Stromal cell of bone marrow (primary cell): Measurements from ENCODE around the gene THAP7.

Source experiments
- DNase-seq: peaks from one replicate; pipeline ENCODE4 v3.0.0-alpha.2; 2012; ENCODE audit warnings: low read depth

The THAP7 gene

DNA sequence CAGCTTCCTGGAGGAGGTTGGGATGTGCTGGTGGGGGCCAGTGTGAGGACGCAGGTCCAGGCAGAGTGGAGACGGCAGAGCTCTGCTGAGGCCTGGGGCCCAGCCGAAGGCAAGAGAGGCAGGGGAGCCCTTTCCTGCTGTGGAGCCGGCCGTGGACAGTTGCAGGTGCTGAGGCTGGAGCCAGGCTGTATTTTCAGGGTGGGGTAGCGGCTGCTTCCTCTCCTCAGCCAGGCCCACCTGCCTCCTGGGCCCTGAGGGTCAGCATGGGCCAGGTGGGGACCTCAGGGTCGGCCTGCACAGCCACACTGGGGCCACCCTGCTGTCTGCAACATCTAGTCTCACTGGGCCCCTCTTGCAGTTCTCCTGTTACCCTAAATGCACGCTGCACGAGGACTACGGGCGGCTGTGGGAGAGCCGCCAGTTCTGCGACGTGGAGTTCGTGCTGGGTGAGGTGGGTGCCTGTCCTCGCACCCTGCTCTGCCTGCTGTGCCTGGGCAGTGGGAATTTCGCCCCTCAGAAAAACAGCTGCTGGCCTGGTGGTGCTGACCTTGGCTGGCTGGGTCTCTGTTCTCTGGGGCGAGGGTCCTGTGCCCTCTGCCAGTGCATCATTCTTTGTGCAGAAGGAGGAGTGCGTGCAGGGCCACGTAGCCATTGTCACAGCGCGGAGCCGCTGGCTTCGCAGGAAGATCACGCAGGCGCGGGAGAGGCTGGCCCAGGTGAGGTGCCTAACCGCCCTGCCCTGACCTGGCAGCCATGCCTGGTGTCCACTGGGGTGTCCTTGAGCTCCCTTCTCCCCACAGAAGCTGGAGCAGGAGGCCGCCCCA lies 8.4 kb downstream of the THAP7 start:
- DNase-seq: no peak

DNA sequence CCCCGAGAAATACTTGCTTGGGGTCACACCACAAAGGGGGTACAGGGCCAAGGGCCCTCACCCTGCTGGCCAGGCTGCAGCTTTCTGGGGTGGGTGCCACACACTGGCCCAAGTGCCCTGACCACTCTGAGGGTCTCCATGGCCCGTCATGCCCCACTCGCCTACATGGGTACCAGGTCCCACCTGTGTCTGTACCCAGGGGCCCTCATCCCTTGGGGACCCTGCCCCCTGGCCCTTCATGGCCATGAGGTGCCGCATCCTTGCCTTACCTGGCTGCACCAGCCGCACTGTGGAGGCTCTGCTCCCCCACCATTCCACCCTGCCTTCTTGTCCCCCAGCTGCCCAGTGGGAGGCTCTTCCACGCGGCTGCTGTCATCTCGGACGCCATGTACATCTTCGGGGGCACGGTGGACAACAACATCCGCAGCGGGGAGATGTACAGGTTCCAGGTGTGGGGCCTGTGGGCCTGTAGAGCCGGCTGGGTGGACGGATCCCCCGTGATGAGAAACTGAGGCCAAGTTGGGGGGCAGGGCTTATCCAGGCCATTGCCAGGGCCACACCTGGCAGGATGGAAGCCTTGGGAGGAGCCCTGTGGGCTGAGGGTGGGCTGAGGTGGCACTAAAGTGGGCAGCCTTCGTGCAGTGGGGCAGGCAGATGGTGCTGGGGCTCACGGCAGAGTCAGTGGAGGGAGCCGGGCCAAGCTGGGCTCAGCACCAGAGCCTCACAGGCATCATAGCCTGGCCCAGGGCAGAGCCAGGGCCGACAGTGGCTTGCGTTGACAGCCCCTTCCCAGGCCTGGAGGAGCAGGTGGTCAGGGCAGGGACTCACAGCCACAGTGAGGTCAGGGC lies 9.2 kb downstream of the THAP7 start:
- DNase-seq: no peak

DNA sequence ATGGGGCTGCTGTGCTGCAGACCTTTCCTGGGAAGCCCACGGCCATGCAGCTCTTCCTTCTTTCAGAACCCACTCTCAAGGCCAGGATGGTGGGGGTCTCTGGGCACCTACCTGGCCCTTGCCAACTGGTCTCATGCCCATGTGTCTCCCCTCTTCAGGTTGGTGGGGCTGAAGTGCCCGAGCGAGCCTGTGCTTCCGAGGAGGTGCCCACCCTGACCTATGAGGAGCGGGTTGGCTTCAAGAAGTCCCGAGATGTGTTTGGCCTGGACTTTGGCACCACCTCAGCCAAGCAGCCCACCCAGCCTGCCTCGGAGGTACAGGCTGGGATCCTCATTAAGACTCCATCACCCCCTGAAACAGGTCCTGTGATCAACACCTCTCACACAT lies 9.9 kb downstream of the THAP7 start:
- no peak for DNase-seq

DNA sequence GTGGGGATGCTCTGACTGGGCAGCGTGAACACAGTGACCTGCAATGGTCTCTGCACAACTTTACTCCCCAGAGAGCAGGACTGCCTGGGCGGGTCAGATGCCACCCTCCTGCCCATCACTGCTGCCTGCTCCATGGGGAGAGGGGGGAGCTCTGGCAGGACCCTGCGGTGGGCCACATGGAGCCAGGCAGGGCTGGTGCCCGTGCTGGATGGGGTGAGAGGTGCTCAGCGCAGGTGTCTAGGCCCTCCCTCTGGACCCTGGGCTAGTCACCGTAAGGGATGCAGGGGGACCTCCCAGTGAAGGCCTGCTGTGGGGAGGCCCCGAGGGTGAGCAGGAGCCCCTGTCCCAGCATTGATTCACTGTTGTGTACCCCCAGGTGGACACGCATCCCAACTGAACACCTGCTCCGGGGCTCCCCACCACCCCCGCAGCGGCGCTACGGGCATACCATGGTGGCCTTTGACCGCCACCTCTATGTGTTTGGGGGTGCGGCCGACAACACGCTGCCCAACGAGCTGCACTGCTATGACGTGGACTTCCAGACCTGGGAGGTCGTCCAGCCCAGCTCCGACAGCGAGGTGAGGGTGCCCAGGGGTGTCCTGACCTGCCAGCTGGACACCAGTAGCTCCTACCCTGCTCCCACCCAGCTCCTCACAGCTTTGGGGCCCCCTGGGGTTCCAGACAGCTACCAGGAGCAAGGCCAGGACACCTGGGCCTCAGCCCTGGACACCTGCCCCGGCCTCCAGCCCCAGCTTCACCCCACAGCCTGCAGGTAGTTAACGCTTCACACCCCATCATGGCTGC lies 10.5 kb downstream of the THAP7 start:
- DNase-seq: no peak

DNA sequence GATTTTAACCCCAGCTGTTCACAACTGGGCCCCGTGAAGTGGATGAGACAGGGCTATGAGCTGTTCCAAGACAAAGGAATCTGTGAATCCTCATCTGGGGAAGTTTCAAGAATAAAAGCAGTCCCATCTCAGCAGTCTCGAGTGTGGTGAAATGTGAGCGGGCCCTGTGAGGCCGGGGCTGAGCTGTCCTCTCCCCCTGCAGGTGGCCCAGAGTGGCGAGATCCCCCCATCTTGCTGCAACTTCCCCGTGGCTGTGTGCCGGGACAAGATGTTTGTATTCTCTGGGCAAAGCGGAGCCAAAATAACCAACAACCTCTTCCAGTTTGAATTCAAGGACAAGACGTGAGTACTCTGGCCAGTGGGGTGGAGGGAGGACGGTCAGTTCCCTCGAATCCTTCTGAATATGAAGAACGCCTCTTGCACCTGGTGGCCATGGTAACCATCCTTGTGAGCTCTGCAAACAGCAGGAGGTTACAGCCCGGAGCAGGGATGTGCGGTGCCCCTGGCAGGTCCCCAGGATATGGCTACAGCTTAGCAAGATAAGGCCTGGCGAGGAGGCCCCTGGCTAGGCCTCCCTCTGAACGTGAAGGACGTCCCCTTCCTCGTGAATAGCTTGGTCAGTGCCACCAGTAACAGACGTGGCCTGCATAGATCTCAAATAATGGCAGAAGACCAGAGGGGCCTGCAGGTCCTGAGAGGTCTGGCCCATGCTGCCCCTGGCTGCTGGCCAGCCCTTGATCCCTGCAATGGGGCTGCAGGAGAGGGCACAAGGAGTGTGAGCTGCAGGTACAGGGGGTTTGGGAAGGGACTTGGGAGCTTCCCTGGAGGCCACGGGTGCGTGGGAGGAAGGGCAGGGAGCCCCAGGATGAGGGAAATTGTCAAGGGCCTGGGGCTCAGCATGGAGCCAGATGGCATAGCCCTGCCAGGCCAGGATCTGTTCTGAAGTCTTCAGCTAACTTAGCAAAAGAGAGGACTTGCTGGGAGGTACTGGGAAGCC lies 11.4 kb downstream of the THAP7 start:
- no peak for DNase-seq

DNA sequence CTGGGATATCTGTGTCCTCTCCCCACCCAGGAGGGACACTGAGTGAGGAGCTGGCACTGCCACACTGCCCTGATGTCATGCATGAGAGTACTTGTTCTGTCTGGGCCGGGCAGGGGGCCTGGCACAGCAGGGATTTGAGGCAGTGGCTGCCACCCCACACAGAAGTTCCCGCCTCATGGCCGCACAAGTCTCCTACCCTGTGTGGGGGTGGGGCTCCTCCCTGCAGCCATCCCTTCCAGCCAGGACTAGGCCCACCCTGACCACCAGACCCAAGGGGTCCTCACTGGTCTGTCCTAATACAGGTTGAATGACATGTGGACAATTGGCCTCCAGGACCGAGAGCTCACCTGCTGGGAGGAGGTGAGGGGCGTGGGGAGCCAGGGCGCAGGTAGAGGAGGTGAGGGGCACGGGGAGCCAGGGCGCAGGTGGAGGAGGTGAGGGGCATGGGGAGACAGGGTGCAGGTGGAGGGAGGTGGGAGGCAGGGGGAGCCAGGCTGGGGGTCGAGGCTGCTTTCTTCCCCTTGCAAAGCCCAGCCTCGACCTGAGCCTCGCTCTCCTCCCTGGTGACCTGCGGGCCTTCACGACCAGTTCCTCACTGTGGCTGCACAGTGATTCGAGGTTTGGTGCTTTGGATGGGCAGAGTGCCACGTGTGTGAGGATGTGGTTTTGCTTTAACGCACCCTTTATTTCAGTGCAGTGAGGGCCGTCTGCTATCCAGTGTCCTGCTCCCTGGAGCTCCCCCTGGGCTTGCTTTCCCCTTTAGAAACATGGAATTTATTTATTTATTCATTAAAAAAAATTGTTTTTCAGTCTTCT lies 12.4 kb downstream of the THAP7 start:
- DNase-seq: no peak

DNA sequence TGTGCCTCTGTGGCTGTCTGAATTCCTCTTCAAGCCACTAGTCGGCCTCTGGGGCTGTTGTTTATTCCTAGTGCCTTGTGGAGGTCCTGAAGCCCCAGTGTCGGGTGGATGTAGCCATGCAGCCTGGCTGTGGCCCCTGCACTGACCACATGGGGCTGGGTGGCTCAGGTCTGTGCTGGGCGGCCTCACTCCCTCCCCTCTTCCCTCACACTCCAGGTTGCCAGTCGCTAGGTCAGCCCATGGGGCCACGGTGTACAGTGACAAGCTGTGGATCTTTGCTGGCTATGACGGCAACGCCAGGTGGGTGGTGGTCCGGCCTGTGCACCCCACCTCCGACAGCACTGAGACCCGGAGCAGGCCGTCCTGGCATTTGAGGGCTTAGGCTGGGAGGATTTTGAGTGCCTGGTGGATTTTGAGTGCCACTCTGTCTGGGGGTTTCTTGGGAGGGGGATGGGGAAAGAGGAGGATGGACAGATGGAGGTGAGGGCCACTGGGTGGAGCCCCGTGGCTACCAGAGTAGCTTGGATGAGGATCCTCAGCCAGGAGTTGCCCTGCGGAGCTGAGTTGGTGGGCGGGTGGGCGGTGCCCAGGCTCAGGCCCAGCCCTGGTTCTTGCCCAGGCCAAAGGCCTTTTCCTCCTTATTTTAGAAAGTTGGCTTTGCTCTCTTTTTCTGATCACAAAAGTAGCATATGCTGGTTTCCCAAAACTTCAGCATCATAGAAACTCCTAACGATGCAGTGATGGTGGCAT lies 13.2 kb downstream of the THAP7 start:
- DNase-seq: no peak

DNA sequence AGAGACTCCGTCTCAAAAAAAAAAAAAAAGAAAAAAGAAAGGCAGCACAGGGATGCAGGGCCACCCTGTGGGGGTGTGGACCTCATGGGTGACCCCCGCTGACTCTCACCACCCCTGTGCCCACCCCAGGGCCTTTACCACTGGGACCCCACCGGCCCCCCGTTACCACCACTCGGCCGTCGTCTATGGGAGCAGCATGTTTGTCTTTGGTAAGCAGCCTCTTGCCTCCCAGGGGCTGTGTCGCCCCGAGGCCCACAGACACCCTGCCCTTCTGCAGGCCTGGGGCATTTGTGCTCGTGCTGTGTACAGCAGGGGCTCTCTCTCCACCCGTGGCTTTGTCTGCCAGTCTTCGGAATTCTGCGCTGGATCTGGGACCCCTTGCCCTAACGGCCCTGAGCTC lies 14.5 kb downstream of the THAP7 start:
- DNase-seq: no peak

DNA sequence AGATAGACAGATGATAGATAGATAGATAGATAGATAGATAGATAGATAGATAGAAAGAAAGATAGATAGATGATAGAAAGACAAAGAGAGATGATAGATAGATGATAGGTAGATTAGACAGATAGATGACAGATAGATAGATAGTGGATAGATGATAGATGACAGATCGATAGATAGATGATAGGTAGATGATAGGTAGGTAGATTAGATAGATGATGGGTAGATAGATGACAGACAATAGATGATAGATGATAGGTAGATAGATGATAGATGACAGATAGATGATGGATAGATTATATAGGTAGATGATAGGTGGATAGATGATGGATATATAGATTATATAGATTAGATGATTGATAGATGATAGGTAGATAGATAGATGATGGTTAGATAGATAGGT lies 15.6 kb downstream of the THAP7 start:
- DNase-seq: no peak

DNA sequence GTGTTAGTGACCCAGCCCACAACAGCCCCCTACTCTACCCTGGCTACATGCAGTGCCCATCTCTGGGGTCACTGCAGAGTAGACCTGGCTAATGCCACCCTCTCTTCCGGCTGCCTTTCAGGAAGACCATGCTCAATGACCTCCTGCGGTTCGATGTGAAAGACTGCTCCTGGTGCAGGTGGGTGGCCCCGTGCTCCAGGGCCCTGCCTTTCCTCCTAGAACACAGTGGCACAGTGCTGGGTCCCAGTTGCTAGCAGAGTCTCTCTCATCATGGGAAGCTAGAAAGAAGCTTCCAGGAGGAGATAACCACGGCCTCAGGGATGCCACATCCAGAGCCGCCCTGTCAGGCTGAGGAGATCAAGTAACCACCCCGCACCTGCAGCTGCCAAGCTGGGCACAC lies 16.2 kb downstream of the THAP7 start:
- DNase-seq: no peak

DNA sequence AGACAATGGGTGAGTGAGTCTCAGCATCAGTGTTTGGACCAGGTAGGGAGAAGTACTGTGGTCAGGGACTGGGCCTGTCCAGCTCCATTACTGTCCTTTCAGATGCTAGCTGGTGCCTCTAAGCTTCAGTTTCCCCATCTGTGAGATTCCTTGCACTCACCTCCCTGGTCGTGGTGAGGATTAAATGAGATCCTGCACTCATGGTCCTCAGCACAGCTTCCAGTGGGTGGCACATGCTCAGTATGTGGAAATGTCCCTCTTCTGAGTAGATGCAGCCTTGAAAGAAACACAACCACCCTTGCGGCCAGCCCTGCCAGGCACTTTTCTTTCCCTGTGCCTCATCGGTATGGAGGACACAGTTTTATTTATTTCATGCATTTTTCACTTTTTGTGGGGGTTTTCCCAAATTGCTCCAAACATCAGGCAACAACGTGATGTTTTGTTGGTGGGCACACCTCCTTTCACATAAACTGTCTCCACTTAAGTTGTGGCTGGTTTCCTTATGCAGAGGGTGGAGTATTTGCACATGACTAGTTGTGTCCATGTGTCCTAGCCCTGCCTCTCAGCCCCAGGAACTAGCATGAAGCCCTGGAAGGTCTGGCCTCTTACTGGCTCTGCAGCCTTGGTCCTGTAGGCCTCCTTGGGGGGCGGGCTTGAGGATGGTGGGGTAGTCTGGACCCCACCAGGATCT lies 18.7 kb downstream of the THAP7 start:
- DNase-seq: no peak

DNA sequence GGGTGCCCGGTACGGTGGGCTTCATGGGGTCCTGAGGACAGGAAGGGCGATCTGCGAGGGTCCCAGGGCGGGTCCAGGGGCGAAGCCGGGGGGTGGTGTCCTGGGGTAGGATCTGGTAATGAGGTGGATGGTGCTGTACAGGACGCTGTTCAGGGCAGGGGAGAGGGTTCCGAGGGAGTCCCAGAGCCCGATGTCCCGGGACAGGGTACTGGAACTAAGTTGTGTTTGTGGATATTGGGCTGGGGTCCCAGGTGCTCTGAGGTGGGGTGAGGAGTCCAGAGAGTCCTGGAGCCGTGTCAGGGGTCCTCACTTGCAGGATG lies 19.4 kb downstream of the THAP7 start:
- DNase-seq: no peak

DNA sequence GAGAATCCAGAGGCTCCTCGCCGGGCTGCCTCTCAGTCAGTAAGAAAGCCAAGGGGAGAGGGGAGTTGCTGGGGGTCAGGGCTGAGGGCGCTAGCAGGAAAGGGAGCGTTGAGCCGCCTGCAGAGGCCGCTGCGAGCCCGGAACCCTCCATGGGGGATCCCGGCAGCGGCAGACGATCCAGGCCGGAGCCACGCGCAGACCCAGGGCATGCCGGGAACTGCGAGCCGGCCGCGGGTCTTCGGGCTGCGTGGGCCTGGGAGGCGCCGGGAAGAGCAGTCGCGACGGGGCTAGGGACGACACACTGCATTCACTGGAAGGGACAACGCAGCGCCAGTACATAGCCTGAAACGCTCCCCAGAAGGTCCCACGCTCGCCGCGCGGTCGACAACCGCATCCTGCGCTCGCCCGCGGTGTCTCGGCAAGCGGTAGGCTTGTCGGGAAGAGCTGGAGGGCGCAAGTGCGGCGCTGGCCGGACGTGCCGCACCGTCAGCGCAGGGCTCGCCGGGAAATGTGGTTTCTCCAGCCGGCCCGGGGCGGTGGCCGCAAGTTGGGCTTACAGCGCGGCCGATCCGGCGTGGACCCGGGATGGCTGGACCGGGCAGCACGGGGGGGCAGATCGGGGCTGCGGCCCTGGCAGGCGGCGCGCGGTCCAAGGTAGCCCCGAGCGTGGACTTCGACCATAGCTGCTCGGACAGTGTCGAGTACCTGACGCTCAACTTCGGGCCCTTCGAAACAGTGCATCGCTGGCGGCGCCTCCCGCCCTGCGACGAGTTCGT lies 19.9 kb downstream of the THAP7 start, which contains the start of gene LZTR1:
Gene LZTR1, plus strand, starts transcription at position 511 of the 776 bp plus-strand sequence. Its CDS starts 75 bp downstream, at position 586.
- DNase-seq: peak; percentile 72

DNA sequence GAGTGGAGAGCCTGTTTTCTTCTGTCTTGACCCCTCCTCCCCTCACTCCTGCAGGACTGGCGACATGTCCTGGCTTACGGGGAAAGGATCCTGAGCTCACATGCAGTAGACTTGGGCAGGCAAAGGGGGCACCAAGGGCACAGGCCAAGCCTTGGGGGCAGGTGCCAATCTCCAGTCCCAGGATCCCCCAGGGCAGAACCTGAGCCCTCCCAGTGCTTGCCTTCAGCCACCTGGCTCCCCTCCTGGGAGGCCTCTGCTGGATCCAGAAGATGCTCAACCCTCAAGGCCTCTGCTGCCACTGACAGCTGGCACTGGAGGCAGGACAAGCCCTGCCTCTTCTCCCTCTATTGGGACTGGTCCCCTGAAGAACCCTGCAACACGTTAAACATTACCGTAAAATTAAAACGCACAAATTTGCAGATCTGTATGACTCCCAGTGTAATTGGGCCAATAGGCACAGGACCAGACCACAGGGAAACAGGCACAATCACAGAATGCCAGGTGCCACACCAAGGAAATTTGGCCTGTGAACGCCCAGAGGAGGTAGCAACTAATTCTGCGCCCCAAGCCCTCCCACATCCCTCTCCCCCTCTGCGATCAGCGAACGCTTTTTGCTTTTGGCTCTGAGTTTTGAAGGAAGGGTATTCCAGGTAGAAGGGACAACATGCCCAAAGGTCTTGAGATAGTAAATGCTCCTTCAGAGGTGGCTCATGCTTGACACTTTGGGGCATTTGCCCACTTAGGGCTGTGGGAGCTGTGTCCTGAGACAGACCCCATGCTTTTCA lies 20.8 kb downstream of the THAP7 start:
- DNase-seq: no peak

DNA sequence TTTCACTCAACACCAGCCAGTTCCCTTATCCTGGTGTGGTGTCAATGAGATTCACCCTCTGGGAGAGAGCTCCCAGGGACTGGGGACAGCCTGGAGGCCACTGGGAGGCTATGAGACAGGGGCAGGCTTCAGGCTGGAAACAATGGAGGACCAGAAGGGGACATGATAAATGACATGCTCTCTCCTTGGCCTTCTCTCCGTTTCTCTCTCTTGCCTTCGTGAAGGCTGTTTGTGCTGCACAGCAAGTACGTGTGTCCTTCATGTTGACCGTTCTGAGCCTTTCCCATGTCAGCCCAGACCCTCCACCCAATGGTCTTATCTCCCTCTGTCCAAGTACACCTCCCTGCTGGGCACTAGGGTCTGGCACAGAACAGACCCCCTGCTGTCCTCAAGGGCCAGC lies 21.4 kb downstream of the THAP7 start:
- DNase-seq: no peak

DNA sequence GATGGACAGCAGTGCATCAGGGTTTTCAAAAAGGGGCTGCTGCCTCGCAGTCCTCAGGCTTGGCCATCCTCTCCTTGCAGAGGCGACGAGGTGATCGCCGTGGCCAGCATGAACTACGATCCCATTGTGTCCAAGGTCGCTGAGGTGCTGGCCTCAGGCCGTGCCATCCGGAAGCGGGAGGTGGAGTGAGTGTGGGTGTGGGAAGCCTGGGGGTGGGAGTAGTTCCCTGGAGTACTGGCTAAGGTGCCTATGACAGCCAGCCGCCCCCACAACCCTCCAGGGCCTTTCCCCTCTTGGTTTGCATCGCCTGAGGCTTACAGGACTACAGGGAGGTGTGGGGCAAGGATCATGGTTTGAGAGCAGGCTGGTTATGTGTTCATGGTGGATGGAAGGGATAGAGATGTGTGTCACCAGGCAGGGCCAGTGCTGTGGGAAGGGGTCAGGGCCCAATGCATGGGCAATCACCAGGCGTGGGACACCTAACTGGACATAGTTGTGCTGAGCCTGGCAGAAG lies 21.9 kb downstream of the THAP7 start:
- no peak for DNase-seq

DNA sequence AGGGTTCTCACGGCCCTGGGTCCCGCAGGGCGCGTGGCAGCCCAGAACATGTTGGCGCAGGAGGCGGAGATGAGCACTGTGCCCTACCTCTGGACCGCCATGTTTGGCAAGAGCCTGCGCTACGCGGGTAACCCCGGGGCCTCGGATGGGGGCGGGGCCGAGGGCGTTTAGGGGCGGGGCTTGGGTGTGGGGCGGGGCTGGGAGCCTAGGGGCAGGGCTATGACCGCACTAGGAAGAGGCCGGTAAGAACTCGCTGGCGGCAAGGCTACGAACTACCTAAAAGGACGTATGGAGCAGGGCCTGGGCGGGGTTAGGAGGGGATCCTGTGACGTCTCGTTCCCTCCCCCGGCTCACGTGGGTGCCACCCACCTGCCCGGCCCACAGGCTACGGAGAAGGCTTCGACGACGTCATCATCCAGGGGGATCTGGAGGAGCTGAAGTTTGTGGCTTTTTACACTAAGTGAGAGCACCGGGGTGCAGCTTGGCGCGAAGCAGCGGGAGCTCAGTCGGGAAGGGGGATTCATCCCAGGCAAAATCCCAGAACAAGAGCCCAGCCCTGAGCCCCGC lies 22.6 kb downstream of the THAP7 start:
- peak; percentile 27 for DNase-seq
